Sciatic nerve (tissue), 2 donors: ENCODE data around the gene HGFAC. TPM values are rescaled to one million over a fixed set of nuclear protein-coding genes. Genes with fewer than 3 reads are reported as not detected.
"Not testable (repeated sequence)": the region's sequence is repeated elsewhere in the genome, so short reads cannot be mapped to it uniquely, and the experiment has no call there.

Experiments
- ATAC-seq: fragments of 200-7000 bp; cut with Tn5 transposase; one replicate; pipeline ENCODE4 v1.9.1; 2020; ENCODE audit warnings: mild to moderate bottlenecking, moderate library complexity
- DNase-seq: peaks from one replicate; pipeline ENCODE4 v3.0.0-alpha.2; 2020; ENCODE audit warnings: low spot score
- intact Hi-C: fragments of 100-400 bp; cut with DNase I; formaldehyde crosslinking; loops from one replicate; pipeline ENCODE4 v1.14.2; 2022
- total RNA-seq: library from RNA; stranded (reverse); fragmentation: NEBNext Ultra II Directional; extraction: Animal tissue kit (Norgen Biotek cat#: 25700); gene quantifications from one replicate; pipeline ENCODE4 v1.2.1, GENCODE V29; 2021
- donor health status: DM: no; HTN: no; CAD: no.
- donor health status: DM: no; HTN: no; CAD: no.

The HGFAC gene
- total RNA-seq, 1 donor from 2014 or later, result not detected

GRCh38 chr4:3409571-3410091, 32.1 kb upstream of the HGFAC start:
- peak; percentile 51 for DNase-seq
- intact Hi-C loops, result no loop called here
- no peak for ATAC-seq

- DNase-seq, result peak; percentile 41
- intact Hi-C loops, result no loop called here
- no peak for ATAC-seq
These were observed 31.2 kb upstream of the HGFAC start for GRCh38 chr4:3410401-3411135.

GRCh38 chr4:3411190-3411589, 30.6 kb upstream of the HGFAC start:
- ATAC-seq, intact Hi-C loops: not testable (repeated sequence)
- DNase-seq, result peak; percentile 18

GRCh38 chr4:3411676-3412075, 30.1 kb upstream of the HGFAC start:
- ATAC-seq (no peak), DNase-seq (peak; percentile 51)
- intact Hi-C loops, result no loop called here

- intact Hi-C loops, result no loop called here
- ATAC-seq (no peak), DNase-seq (peak; percentile 51)
These were observed 29.3 kb upstream of the HGFAC start for GRCh38 chr4:3412257-3413020.

- ATAC-seq (no peak), DNase-seq (peak; percentile 47)
- intact Hi-C loops, result no loop called here
These were observed 28.5 kb upstream of the HGFAC start for GRCh38 chr4:3413217-3413671.

- peak; percentile 55 for DNase-seq
- ATAC-seq, result peak; percentile 48
- intact Hi-C loops, result no loop called here
These were observed 27.9 kb upstream of the HGFAC start for GRCh38 chr4:3413675-3414420.

- DNase-seq (peak; percentile 61), ATAC-seq (peak; percentile 82)
- intact Hi-C loops, result no loop called here
These were observed 27.1 kb upstream of the HGFAC start for GRCh38 chr4:3414421-3415279.

GRCh38 chr4:3415471-3416141, 26.2 kb upstream of the HGFAC start:
- DNase-seq (peak; percentile 59), ATAC-seq (peak; percentile 78)
- intact Hi-C loops, result no loop called here

- intact Hi-C loops, result no loop called here
- ATAC-seq (no peak), DNase-seq (peak; percentile 26)
These were observed 25.5 kb upstream of the HGFAC start for GRCh38 chr4:3416270-3416669.

GRCh38 chr4:3416821-3417221, 24.9 kb upstream of the HGFAC start:
- ATAC-seq, result no peak
- DNase-seq, result peak; percentile 41
- intact Hi-C loops, result no loop called here

- ATAC-seq (no peak), DNase-seq (peak; percentile 49)
These were observed 24.3 kb upstream of the HGFAC start for GRCh38 chr4:3417448-3417847.

GRCh38 chr4:3418029-3418762, 23.6 kb upstream of the HGFAC start:
- intact Hi-C loops, result no loop called here
- ATAC-seq (no peak), DNase-seq (peak; percentile 52)

More at GRCh38 chr4:3417448-3417847, 24.3 kb upstream of the HGFAC start:
- intact Hi-C loops, result no loop called here

- intact Hi-C loops, result no loop called here
- ATAC-seq (no peak), DNase-seq (peak; percentile 46)
These were observed 21.7 kb upstream of the HGFAC start for GRCh38 chr4:3419836-3420605.

GRCh38 chr4:3420606-3420955, 21.2 kb upstream of the HGFAC start:
- ATAC-seq (no peak), DNase-seq (no peak)
- intact Hi-C loops, result no loop called here

GRCh38 chr4:3420956-3421355, 20.8 kb upstream of the HGFAC start:
- intact Hi-C loops, result no loop called here
- ATAC-seq, result no peak
- no peak for DNase-seq

GRCh38 chr4:3421470-3421869, 20.3 kb upstream of the HGFAC start:
- ATAC-seq, result peak; percentile 29
- intact Hi-C loops, result no loop called here
- no peak for DNase-seq
